ENCODE measurements around the gene UGT1A8. TPM values are rescaled to one million over a fixed set of nuclear protein-coding genes. Genes with fewer than 3 reads are reported as not detected.

UGT1A8 gene
- total RNA-seq, 2 experiments from 2014 or later = not detected

- intact Hi-C loops (cut with micrococcal nuclease; ENCODE audit: unreplicated experiment) = no loop called here
- BruUV-seq (replicated peaks) = no TSS peak
- Histone ChIP-seq H3K27ac (ENCODE audit: low read depth, low read length, poor library complexity, severe bottlenecking) (no peak overlapping the region), H3K36me3 (ENCODE audit: insufficient read depth, low read length) (no peaks in the 10 kb centered on the region), H3K9me2 (ENCODE audit: insufficient read depth, low read length) (no peaks in the 10 kb centered on the region), H3K9me3 (ENCODE audit: low read length) (no peaks in the 10 kb centered on the region), H2AFZ (ENCODE audit: low read length) (no peak overlapping the region), H3K4me1 (ENCODE audit: insufficient read depth, low read length, poor library complexity, severe bottlenecking) (no peaks in the 10 kb centered on the region), H3K79me2 (ENCODE audit: insufficient read depth, low read depth, low read length) (no peaks in the 10 kb centered on the region), H3K4me3 (ENCODE audit: low read depth, low read length, poor library complexity, severe bottlenecking) (no peak overlapping the region), H4K20me1 (ENCODE audit: insufficient read depth, low read length) (no peaks in the 10 kb centered on the region), H3K4me2 (ENCODE audit: low read length) (no peak overlapping the region)
- TF ChIP-seq CTCF (conservative IDR thresholded peaks at IDR 0.05; ENCODE audit: low read length) = no peak
- no peak for TF ChIP-seq EZH2phosphoT487 (IDR thresholded peaks at IDR 0.05; ENCODE audit: borderline replicate concordance, low read depth, low read length)
- DNase-seq (ENCODE audit: low spot score) = no peak
- POLR2A ChIA-PET = no interaction called here
- CTCF ChIA-PET (ENCODE audit: unreplicated experiment) = no interaction called here
Measured at GRCh38 chr2:233768076-233768475, 150.6 kb downstream of the UGT1A8 start.

- no peaks in the 10 kb centered on the region for H3K79me2 ChIP-seq (ENCODE audit: insufficient read depth, low read depth, low read length)
- no peak for DNase-seq (ENCODE audit: low spot score)
- H2AFZ ChIP-seq (ENCODE audit: low read length) = no peak overlapping the region
- no peaks in the 10 kb centered on the region for H4K20me1 ChIP-seq (ENCODE audit: insufficient read depth, low read length)
- intact Hi-C loops (cut with micrococcal nuclease; ENCODE audit: unreplicated experiment) = no loop called here
- no peaks in the 10 kb centered on the region for H3K9me2 ChIP-seq (ENCODE audit: insufficient read depth, low read length)
- ChIA-PET POLR2A (interaction anchor here (0.6 kb wide), 1 partner anchor 1186 kb away, joined by 3 read pairs; no protein-coding TSS in a partner anchor), CTCF (ENCODE audit: unreplicated experiment) (no interaction called here)
- H3K4me2 ChIP-seq (ENCODE audit: low read length) = no peak overlapping the region
- no peak overlapping the region for H3K4me3 ChIP-seq (ENCODE audit: low read depth, low read length, poor library complexity, severe bottlenecking)
- H3K4me1 ChIP-seq (ENCODE audit: insufficient read depth, low read length, poor library complexity, severe bottlenecking) = no peaks in the 10 kb centered on the region
- TF ChIP-seq EZH2phosphoT487 (IDR thresholded peaks at IDR 0.05; ENCODE audit: borderline replicate concordance, low read depth, low read length) (no peak), CTCF (conservative IDR thresholded peaks at IDR 0.05; ENCODE audit: low read length) (no peak)
- H3K27ac ChIP-seq (ENCODE audit: low read depth, low read length, poor library complexity, severe bottlenecking) = no peak overlapping the region
- H3K9me3 ChIP-seq (ENCODE audit: low read length) = no peaks in the 10 kb centered on the region
- BruUV-seq (replicated peaks) = no TSS peak
- H3K36me3 ChIP-seq (ENCODE audit: insufficient read depth, low read length) = no peaks in the 10 kb centered on the region
Measured at GRCh38 chr2:233769260-233769659, 151.8 kb downstream of the UGT1A8 start.

- Histone ChIP-seq H2AFZ (ENCODE audit: low read length) (no peak overlapping the region), H3K4me3 (ENCODE audit: low read depth, low read length, poor library complexity, severe bottlenecking) (no peak overlapping the region), H3K36me3 (ENCODE audit: insufficient read depth, low read length) (no peaks in the 10 kb centered on the region), H3K4me1 (ENCODE audit: insufficient read depth, low read length, poor library complexity, severe bottlenecking) (no peaks in the 10 kb centered on the region), H3K4me2 (ENCODE audit: low read length) (no peak overlapping the region), H3K9me2 (ENCODE audit: insufficient read depth, low read length) (no peaks in the 10 kb centered on the region), H4K20me1 (ENCODE audit: insufficient read depth, low read length) (no peaks in the 10 kb centered on the region), H3K27ac (ENCODE audit: low read depth, low read length, poor library complexity, severe bottlenecking) (no peak overlapping the region), H3K9me3 (ENCODE audit: low read length) (no peaks in the 10 kb centered on the region), H3K79me2 (ENCODE audit: insufficient read depth, low read depth, low read length) (no peaks in the 10 kb centered on the region)
- TF ChIP-seq EZH2phosphoT487 (IDR thresholded peaks at IDR 0.05; ENCODE audit: borderline replicate concordance, low read depth, low read length) (no peak), CTCF (conservative IDR thresholded peaks at IDR 0.05; ENCODE audit: low read length) (no peak)
- no peak for DNase-seq (ENCODE audit: low spot score)
- ChIA-PET CTCF (ENCODE audit: unreplicated experiment) (no interaction called here), POLR2A (no interaction called here)
- intact Hi-C loops (cut with micrococcal nuclease; ENCODE audit: unreplicated experiment) = no loop called here
- no TSS peak for BruUV-seq (replicated peaks)
Measured at GRCh38 chr2:233772153-233772552, 154.7 kb downstream of the UGT1A8 start.

All from OCI-LY7 (cell line).